Effector memory CD4-positive, alpha-beta T cell (primary cell): ENCODE data around the gene TTC34.

Experiments
- DNase-seq, 3 donors: peaks; one replicate each; pipeline ENCODE4 v3.0.0-alpha.2; 2020
- H3K27ac ChIP-seq: 2 replicates; pipeline ENCODE4 v1.7.0; 2013; ENCODE audit warnings: mild to moderate bottlenecking, low read length, moderate library complexity; ENCODE audit not compliant: insufficient read depth, poor library complexity, severe bottlenecking
- H3K27me3 ChIP-seq: replicated peaks from 2 replicates; pipeline ENCODE4 v1.7.0; 2013; ENCODE audit warnings: mild to moderate bottlenecking, low read length; ENCODE audit not compliant: insufficient read depth, control insufficient read depth, poor library complexity, severe bottlenecking
- H3K36me3 ChIP-seq: 2 replicates; pipeline ENCODE4 v1.7.0; 2013; ENCODE audit warnings: mild to moderate bottlenecking, low read length, moderate library complexity; ENCODE audit not compliant: control insufficient read depth, insufficient read depth
- H3K4me1 ChIP-seq: 2 replicates; pipeline ENCODE4 v1.7.0; 2013; ENCODE audit warnings: low read length, mild to moderate bottlenecking; ENCODE audit not compliant: control insufficient read depth, insufficient read depth, poor library complexity, severe bottlenecking
- H3K4me3 ChIP-seq: 2 replicates; pipeline ENCODE4 v1.7.0; 2013; ENCODE audit warnings: low read length, low read depth, mild to moderate bottlenecking; ENCODE audit not compliant: insufficient read depth, poor library complexity, severe bottlenecking
- H3K9me3 ChIP-seq: 2 replicates; pipeline ENCODE4 v1.7.0; 2013; ENCODE audit warnings: mild to moderate bottlenecking, low read length, moderate library complexity; ENCODE audit not compliant: control insufficient read depth

The TTC34 gene

GRCh38 chr1:2596530-2597333, 204.8 kb downstream of the TTC34 start:
- H3K9me3 ChIP-seq, result no peaks in the 10 kb centered on the region
- no peak overlapping the region for H3K27ac ChIP-seq
- no peak for DNase-seq
- H3K27me3 ChIP-seq, result no peaks in the 10 kb centered on the region
- no peak overlapping the region for H3K4me3 ChIP-seq
- no peaks in the 10 kb centered on the region for H3K36me3 ChIP-seq
- H3K4me1 ChIP-seq, result no peaks in the 10 kb centered on the region

- DNase-seq, result no peak
- no peak overlapping the region for H3K4me3 ChIP-seq
Measured at GRCh38 chr1:2595812-2596529, 205.5 kb downstream of the TTC34 start.

DNA sequence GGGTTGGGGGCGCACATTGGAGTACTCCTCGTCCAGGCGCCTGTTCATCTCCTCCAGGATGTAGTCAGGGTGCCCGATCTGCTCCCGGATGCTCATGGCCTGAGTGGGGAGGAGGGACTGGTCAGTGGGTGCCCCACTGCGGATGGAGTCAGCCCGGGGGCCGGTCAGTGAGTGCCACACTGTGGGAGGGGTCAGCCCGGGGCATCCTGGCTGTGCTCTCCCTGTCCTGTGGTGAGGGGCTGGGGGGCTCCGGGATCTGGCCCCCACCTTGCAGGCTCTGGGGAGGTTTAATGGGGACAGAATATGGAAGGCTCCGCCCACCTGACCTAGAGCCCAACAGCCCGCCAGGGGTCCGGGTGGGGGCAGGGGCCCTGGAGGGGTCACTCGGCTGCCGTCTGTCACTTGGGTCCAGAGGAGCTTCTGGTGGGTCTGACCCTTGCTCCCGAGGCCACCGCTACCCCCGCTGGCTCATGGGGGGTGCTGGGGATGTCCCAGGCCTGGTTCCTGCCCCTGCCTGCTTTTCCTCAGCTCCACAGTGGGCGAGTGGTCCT, 206.2 kb downstream of the TTC34 start:
- H3K27ac ChIP-seq, result no peak overlapping the region
- no peaks in the 10 kb centered on the region for H3K9me3 ChIP-seq
- H3K4me3 ChIP-seq, result no peak overlapping the region
- H3K27me3 ChIP-seq, result no peaks in the 10 kb centered on the region
- H3K4me1 ChIP-seq, result no peaks in the 10 kb centered on the region
- no peak for DNase-seq
- no peaks in the 10 kb centered on the region for H3K36me3 ChIP-seq

More at GRCh38 chr1:2595812-2596529, 205.5 kb downstream of the TTC34 start:
- Histone ChIP-seq H3K36me3 (no peaks in the 10 kb centered on the region), H3K9me3 (no peaks in the 10 kb centered on the region), H3K27ac (no peak overlapping the region), H3K27me3 (no peaks in the 10 kb centered on the region), H3K4me1 (no peaks in the 10 kb centered on the region)

- H3K27ac ChIP-seq, result no peak overlapping the region
- no peaks in the 10 kb centered on the region for H3K4me1 ChIP-seq
- H3K27me3 ChIP-seq, result no peaks in the 10 kb centered on the region
- no peaks in the 10 kb centered on the region for H3K36me3 ChIP-seq
- H3K9me3 ChIP-seq, result no peaks in the 10 kb centered on the region
- DNase-seq, result no peak
- no peak overlapping the region for H3K4me3 ChIP-seq
Measured at GRCh38 chr1:2594641-2595131, 206.8 kb downstream of the TTC34 start.

DNA sequence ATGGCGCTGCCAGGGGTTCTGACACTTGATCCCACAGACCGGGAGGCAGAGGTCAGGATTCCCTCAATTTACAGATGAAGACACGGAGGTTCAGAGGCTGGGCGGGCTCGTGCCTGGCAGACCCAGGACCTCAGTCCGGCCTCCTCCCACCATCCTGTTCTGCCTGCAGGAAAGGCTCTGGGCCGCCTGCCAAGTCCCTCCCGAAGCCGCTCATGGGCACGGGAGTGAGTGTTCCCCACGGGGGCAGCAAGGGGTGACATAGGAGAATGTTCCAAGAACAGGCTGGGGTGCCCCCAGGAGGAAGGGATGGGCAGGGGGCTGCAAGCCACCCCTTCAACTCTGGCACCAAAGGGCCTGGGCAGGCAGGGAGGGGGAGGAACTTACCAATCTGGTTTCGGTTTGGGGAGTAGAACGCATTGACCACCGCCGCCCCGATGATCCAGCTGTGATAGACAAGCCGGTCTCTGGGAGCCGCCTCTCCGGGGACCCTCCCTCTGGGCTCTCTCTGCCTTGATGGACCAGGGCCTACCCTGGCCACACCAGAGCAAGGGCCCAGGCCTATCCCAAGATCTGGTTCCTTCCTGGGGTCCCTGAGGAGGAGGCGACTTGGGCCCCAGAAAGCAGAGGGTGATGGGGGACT, 207.4 kb downstream of the TTC34 start:
- no peak overlapping the region for H3K27ac ChIP-seq
- no peak overlapping the region for H3K4me3 ChIP-seq
- no peaks in the 10 kb centered on the region for H3K4me1 ChIP-seq
- H3K9me3 ChIP-seq, result no peaks in the 10 kb centered on the region
- DNase-seq, result no peak
- no peaks in the 10 kb centered on the region for H3K27me3 ChIP-seq
- H3K36me3 ChIP-seq, result no peaks in the 10 kb centered on the region

- Histone ChIP-seq H3K4me3 (no peak overlapping the region), H3K27me3 (no peaks in the 10 kb centered on the region), H3K4me1 (no peaks in the 10 kb centered on the region), H3K9me3 (no peaks in the 10 kb centered on the region), H3K27ac (no peak overlapping the region), H3K36me3 (no peaks in the 10 kb centered on the region)
- DNase-seq, result no peak
Measured at GRCh38 chr1:2593251-2593878, 208.1 kb downstream of the TTC34 start.

- Histone ChIP-seq H3K4me3 (no peak overlapping the region), H3K27me3 (no peaks in the 10 kb centered on the region), H3K9me3 (no peaks in the 10 kb centered on the region), H3K4me1 (peaks cover 4% of the 10 kb centered on the region), H3K36me3 (no peaks in the 10 kb centered on the region), H3K27ac (no peak overlapping the region)
- DNase-seq, result no peak
Measured at GRCh38 chr1:2592672-2593071, 208.8 kb downstream of the TTC34 start.

DNA sequence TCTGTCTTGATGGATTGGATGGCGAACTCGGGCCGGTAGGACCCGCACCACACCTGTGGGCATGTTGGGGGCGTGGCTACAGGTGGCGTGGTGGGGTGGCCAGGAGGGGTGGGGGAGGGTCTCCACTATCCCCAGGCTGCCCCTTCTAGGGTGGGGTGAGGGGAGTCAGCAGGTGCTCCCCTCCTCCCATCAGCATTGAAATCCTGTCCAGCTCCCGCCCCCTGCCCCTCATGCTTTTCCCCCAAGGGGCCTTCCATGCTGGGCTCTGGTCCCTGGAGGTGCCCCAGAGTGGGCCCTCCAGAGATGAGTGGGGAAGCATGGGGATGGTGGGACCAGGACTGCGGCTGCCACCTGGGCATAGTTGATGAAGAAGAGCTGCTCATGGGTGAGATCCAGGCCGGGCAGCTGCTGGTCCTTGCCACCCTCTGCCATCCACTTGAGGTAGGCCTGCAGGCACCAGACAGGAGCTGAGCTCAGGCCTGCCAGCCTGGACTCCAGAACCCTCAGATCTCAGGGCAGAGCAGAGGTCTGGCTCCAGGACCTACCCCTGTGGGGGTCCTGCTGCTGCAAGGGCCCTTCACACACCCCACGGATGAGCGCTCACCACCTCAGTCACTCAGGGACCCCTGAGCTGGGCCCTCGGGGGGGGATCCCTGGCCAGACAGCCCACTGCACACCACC, 209.8 kb downstream of the TTC34 start:
- Histone ChIP-seq H3K4me3 (no peak overlapping the region), H3K27ac (no peak overlapping the region), H3K36me3 (no peaks in the 10 kb centered on the region), H3K9me3 (no peaks in the 10 kb centered on the region), H3K4me1 (peaks cover 9% of the 10 kb centered on the region), H3K27me3 (no peaks in the 10 kb centered on the region)
- no peak for DNase-seq

GRCh38 chr1:2591233-2591580, 210.3 kb downstream of the TTC34 start:
- DNase-seq, result no peak
- Histone ChIP-seq H3K9me3 (no peaks in the 10 kb centered on the region), H3K4me3 (no peak overlapping the region), H3K27me3 (no peaks in the 10 kb centered on the region), H3K4me1 (peaks cover 11% of the 10 kb centered on the region), H3K36me3 (no peaks in the 10 kb centered on the region), H3K27ac (no peak overlapping the region)
